HEK293 (cell line): ENCODE measurements around the gene MBD5.

Experiments
- CTCF ChIA-PET: fragments of 350-600 bp; formaldehyde crosslinking; extraction: SDS; loops from one replicate; lab custom pipeline; 2021; ENCODE audit warnings: antibody characterized with exemption; lab: Yijun Ruan, JAX
- POLR2A ChIA-PET: fragments of 300-600 bp; formaldehyde crosslinking; extraction: SDS; loops from one replicate; lab custom pipeline; 2020; ENCODE audit warnings: antibody characterized with exemption, inconsistent platforms; lab: Yijun Ruan, JAX
- H3K27ac ChIP-seq: fragments of 200-500 bp; sonication (Bioruptor generic); 2 replicates; pipeline ENCODE4 v1.5.1; 2014; ENCODE audit warnings: low read depth, low read length, control low read depth, inconsistent platforms; ENCODE audit errors: extremely low read depth
- H3K36me3 ChIP-seq, 2 experiments: fragments of 200-500 bp in 1 of 2; sonication (Bioruptor generic) in 1 of 2; 1 replicate in 1 of 2; 2 replicates in 1 of 2; pipeline ENCODE4 v1.5.1; 2014 to 2017; ENCODE audit warnings: inconsistent platforms in 2 of 2, low read length in 2 of 2; ENCODE audit not compliant: control insufficient read depth in 2 of 2, insufficient read depth in 1 of 2
- H3K4me1 ChIP-seq: fragments of 200-500 bp; sonication (Bioruptor generic); 2 replicates; pipeline ENCODE4 v1.5.1; 2014; ENCODE audit warnings: mild to moderate bottlenecking, low read length, inconsistent platforms; ENCODE audit not compliant: control insufficient read depth, insufficient read depth
- H3K4me3 ChIP-seq: 2 replicates; pipeline ENCODE4 v1.5.1; 2011; ENCODE audit warnings: low read depth, mild to moderate bottlenecking, control low read depth, low read length, moderate library complexity
- H3K9me3 ChIP-seq: fragments of 200-500 bp; sonication (Bioruptor generic); 2 replicates; pipeline ENCODE4 v1.5.1; 2014; ENCODE audit warnings: low read depth, low read length, inconsistent platforms; ENCODE audit not compliant: control insufficient read depth, insufficient read depth
- BCL11A ChIP-seq: fragments of 450-650 bp; formaldehyde crosslinking; IDR thresholded peaks from 2 replicates; pipeline ENCODE4 v1.5.1; 2016; ENCODE audit warnings: low read depth, missing biosample characterization, missing genetic modification characterization
- OSR2 ChIP-seq: fragments of 450-650 bp; formaldehyde crosslinking; IDR thresholded peaks from 2 replicates; pipeline ENCODE4 v1.5.1; 2016; ENCODE audit warnings: missing biosample characterization, missing genetic modification characterization
- REPIN1 ChIP-seq: fragments of 450-650 bp; formaldehyde crosslinking; IDR thresholded peaks from 2 replicates; pipeline ENCODE4 v1.5.1; 2017; ENCODE audit warnings: missing biosample characterization, missing genetic modification characterization, low read depth
- SP7 ChIP-seq: fragments of 450-650 bp; formaldehyde crosslinking; IDR thresholded peaks from 2 replicates; pipeline ENCODE4 v1.5.1; 2016; ENCODE audit warnings: missing biosample characterization, missing genetic modification characterization
- YY2 ChIP-seq: fragments of 450-650 bp; formaldehyde crosslinking; IDR thresholded peaks from 2 replicates; pipeline ENCODE4 v1.5.1; 2016; ENCODE audit warnings: missing biosample characterization, missing genetic modification characterization
- ZBTB17 ChIP-seq: fragments of 450-650 bp; formaldehyde crosslinking; IDR thresholded peaks from 2 replicates; pipeline ENCODE4 v1.5.1; 2016; ENCODE audit warnings: missing biosample characterization, missing genetic modification characterization
- ZNF223 ChIP-seq: fragments of 450-650 bp; formaldehyde crosslinking; IDR thresholded peaks from 2 replicates; pipeline ENCODE4 v1.5.1; 2016; ENCODE audit warnings: missing biosample characterization, missing genetic modification characterization
- ZNF266 ChIP-seq: fragments of 450-650 bp; formaldehyde crosslinking; IDR thresholded peaks from 2 replicates; pipeline ENCODE4 v1.5.1; 2016; ENCODE audit warnings: missing biosample characterization, missing genetic modification characterization, low read depth
- ZNF292 ChIP-seq: fragments of 450-650 bp; formaldehyde crosslinking; IDR thresholded peaks from 2 replicates; pipeline ENCODE4 v1.5.1; 2016; ENCODE audit warnings: low read depth, missing biosample characterization, missing genetic modification characterization, borderline replicate concordance
- ZNF311 ChIP-seq: fragments of 450-650 bp; formaldehyde crosslinking; IDR thresholded peaks from 2 replicates; pipeline ENCODE4 v1.5.1; 2017; ENCODE audit warnings: missing biosample characterization, missing genetic modification characterization, borderline replicate concordance
- ZNF394 ChIP-seq: fragments of 450-650 bp; formaldehyde crosslinking; IDR thresholded peaks from 2 replicates; pipeline ENCODE4 v1.5.1; 2016; ENCODE audit warnings: missing biosample characterization, missing genetic modification characterization, mild to moderate bottlenecking, moderate library complexity, borderline replicate concordance
- ZNF549 ChIP-seq: fragments of 450-650 bp; IDR thresholded peaks from 2 replicates; pipeline ENCODE4 v1.5.1; 2018; ENCODE audit warnings: missing biosample characterization, missing genetic modification characterization, mild to moderate bottlenecking, inconsistent platforms, moderate library complexity
- ZNF621 ChIP-seq: fragments of 450-650 bp; formaldehyde crosslinking; IDR thresholded peaks from 2 replicates; pipeline ENCODE4 v1.5.1; 2017; ENCODE audit warnings: missing biosample characterization, missing genetic modification characterization
- TF ChIP-seq, protein P1 (sequence below): fragments of 450-650 bp; formaldehyde crosslinking; IDR thresholded peaks from 2 replicates; pipeline ENCODE4 v1.5.1; 2016; ENCODE audit warnings: missing biosample characterization, missing genetic modification characterization, borderline replicate concordance
- TF ChIP-seq, protein P2 (sequence below): fragments of 450-650 bp; formaldehyde crosslinking; IDR thresholded peaks from 2 replicates; pipeline ENCODE4 v1.5.1; 2016; ENCODE audit warnings: missing biosample characterization, missing genetic modification characterization
- TF ChIP-seq, protein P3 (sequence below): fragments of 450-650 bp; formaldehyde crosslinking; IDR thresholded peaks from 2 replicates; pipeline ENCODE4 v1.5.1; 2016; ENCODE audit warnings: missing biosample characterization, missing genetic modification characterization
- TF ChIP-seq, protein P4 (sequence below): fragments of 450-650 bp; formaldehyde crosslinking; IDR thresholded peaks from 2 replicates; pipeline ENCODE4 v1.5.1; 2016; ENCODE audit warnings: missing biosample characterization, missing genetic modification characterization

MBD5 gene

DNA sequence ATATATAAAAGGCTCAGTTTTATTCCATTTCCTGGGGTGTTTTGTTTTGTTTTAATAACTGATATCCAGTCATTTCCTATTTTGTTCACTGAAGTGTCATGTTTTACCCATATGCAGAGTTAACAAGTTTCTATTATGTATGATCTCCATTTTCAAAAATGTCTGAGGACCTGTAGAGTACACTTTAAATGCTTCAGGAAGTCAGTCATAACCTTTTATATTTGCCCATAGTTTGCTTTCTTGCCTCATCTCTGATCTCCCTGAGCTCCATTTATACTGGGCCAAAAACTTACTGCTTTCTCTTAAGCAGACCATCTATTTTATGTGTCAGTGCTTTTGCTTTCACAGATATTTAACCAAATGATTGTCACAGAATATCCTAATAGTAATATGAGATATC is 278.7 kb downstream of the MBD5 start (continued):
- TF ChIP-seq, protein P1, sequence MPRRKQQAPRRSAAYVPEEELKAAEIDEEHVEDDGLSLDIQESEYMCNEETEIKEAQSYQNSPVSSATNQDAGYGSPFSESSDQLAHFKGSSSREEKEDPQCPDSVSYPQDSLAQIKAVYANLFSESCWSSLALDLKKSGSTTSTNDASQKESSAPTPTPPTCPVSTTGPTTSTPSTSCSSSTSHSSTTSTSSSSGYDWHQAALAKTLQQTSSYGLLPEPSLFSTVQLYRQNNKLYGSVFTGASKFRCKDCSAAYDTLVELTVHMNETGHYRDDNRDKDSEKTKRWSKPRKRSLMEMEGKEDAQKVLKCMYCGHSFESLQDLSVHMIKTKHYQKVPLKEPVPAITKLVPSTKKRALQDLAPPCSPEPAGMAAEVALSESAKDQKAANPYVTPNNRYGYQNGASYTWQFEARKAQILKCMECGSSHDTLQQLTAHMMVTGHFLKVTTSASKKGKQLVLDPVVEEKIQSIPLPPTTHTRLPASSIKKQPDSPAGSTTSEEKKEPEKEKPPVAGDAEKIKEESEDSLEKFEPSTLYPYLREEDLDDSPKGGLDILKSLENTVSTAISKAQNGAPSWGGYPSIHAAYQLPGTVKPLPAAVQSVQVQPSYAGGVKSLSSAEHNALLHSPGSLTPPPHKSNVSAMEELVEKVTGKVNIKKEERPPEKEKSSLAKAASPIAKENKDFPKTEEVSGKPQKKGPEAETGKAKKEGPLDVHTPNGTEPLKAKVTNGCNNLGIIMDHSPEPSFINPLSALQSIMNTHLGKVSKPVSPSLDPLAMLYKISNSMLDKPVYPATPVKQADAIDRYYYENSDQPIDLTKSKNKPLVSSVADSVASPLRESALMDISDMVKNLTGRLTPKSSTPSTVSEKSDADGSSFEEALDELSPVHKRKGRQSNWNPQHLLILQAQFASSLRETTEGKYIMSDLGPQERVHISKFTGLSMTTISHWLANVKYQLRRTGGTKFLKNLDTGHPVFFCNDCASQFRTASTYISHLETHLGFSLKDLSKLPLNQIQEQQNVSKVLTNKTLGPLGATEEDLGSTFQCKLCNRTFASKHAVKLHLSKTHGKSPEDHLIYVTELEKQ (tag by site-specific recombination): no peak
- TF ChIP-seq ZNF311 (tag by site-specific recombination) (no peak), ZNF292 (tag by site-specific recombination) (no peak), OSR2 (tag by site-specific recombination) (no peak), ZNF549 (tag by site-specific recombination) (no peak), ZNF621 (tag by site-specific recombination) (no peak)
- TF ChIP-seq, protein P2, sequence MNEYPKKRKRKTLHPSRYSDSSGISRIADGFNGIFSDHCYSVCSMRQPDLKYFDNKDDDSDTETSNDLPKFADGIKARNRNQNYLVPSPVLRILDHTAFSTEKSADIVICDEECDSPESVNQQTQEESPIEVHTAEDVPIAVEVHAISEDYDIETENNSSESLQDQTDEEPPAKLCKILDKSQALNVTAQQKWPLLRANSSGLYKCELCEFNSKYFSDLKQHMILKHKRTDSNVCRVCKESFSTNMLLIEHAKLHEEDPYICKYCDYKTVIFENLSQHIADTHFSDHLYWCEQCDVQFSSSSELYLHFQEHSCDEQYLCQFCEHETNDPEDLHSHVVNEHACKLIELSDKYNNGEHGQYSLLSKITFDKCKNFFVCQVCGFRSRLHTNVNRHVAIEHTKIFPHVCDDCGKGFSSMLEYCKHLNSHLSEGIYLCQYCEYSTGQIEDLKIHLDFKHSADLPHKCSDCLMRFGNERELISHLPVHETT (tag by site-specific recombination): no peak
- TF ChIP-seq, protein P3, sequence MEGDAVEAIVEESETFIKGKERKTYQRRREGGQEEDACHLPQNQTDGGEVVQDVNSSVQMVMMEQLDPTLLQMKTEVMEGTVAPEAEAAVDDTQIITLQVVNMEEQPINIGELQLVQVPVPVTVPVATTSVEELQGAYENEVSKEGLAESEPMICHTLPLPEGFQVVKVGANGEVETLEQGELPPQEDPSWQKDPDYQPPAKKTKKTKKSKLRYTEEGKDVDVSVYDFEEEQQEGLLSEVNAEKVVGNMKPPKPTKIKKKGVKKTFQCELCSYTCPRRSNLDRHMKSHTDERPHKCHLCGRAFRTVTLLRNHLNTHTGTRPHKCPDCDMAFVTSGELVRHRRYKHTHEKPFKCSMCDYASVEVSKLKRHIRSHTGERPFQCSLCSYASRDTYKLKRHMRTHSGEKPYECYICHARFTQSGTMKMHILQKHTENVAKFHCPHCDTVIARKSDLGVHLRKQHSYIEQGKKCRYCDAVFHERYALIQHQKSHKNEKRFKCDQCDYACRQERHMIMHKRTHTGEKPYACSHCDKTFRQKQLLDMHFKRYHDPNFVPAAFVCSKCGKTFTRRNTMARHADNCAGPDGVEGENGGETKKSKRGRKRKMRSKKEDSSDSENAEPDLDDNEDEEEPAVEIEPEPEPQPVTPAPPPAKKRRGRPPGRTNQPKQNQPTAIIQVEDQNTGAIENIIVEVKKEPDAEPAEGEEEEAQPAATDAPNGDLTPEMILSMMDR (tag by site-specific recombination): no peak
- TF ChIP-seq, protein P4, sequence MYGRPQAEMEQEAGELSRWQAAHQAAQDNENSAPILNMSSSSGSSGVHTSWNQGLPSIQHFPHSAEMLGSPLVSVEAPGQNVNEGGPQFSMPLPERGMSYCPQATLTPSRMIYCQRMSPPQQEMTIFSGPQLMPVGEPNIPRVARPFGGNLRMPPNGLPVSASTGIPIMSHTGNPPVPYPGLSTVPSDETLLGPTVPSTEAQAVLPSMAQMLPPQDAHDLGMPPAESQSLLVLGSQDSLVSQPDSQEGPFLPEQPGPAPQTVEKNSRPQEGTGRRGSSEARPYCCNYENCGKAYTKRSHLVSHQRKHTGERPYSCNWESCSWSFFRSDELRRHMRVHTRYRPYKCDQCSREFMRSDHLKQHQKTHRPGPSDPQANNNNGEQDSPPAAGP (tag by site-specific recombination): no peak
- TF ChIP-seq, all 188 proteins: peak for 0

DNA sequence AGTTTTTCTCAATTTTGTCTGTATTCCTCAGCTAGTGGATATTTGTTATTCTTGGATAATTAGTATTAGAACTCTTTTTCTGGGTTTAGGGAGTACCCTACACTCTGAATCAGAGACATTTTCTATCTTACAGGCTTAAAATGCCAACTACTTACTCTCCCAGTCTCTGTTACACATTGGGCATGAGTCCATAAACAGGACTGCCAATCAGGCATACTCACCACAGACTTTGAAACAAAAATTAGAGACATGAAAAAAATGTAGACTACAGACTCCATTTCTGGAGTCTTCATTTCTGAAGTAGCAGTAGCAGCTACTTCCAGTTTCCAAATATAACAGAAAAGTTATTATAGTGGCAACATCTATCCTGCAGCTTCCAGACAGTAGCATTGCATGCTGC is 279.7 kb downstream of the MBD5 start:
- TF ChIP-seq ZNF223 (tag by site-specific recombination) (no peak), ZNF266 (tag by site-specific recombination) (no peak), ZNF394 (tag by site-specific recombination) (no peak), YY2 (no peak), SP7 (no peak), BCL11A (tag by site-specific recombination) (no peak), REPIN1 (tag by site-specific recombination) (no peak), ZBTB17 (tag by site-specific recombination) (no peak)
- TF ChIP-seq, protein P1 (tag by site-specific recombination): no peak

More for the DNA sequence above, 279.7 kb downstream of the MBD5 start:
- Histone ChIP-seq H3K9me3 (no peaks in the 10 kb centered on the region), H3K4me1 (no peaks in the 10 kb centered on the region), H3K27ac (no peak overlapping the region), H3K36me3 (no peaks in the 10 kb centered on the region), H3K4me3 (no peak overlapping the region)
- ChIA-PET CTCF (interaction anchor here (0.7 kb wide), 1 partner anchor 104 kb away, joined by 5 read pairs; no protein-coding TSS in a partner anchor), POLR2A (no interaction called here)
